ENCODE measurements around the gene KIF26B. TPM values are rescaled to one million over a fixed set of nuclear protein-coding genes. Genes with fewer than 3 reads are reported as not detected.
"Not testable (repeated sequence)": the region's sequence is repeated elsewhere in the genome, so short reads cannot be mapped to it uniquely, and the experiment has no call there.

KIF26B gene
- total RNA-seq, 6 experiments from 2014 or later, result 0.31 to 0.55 (median 0.35) TPM

- ATAC-seq (no peak), DNase-seq (no peak)
- H3K27ac ChIP-seq, result no peak overlapping the region
- no peaks in the 10 kb centered on the region for H3K36me3 ChIP-seq
- TF ChIP-seq CTCF (IDR thresholded peaks at IDR 0.05) (no peak), POLR2A (IDR thresholded peaks at IDR 0.05) (no peak)
- no peaks in the 10 kb centered on the region for H3K9me3 ChIP-seq
- H3K4me3 ChIP-seq, result no peak overlapping the region
- no peaks in the 10 kb centered on the region for H3K4me1 ChIP-seq
- intact Hi-C loops (cut with DNase I), result no loop called here
- 64% methylated on average over 3 of the region's 4 CpGs for WGBS (ENCODE audit: insufficient coverage, low coverage, low lambda C conversion rate, missing lambda C conversion rate)
- no peaks in the 10 kb centered on the region for H3K27me3 ChIP-seq
Measured at GRCh38 chr1:245319094-245319493, 164.3 kb downstream of the KIF26B start.

DNA sequence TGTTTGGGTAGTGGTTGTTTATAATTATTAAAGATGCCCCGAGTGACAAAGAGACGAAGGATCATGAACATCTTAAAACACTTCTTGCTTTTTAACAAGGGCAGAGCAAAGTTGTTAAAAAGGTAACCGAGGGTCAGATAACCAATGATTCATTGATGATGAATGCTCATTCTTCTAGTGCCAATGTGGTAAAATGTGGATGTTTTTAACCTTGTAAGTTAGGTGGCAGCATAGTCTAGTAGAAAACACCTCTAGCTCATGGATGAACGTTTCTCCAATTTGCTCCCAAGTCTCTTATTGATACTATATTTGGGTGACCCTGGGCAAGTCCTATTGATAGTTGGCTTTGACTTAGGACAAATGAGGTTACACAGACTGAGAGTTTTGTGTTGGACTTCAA is 167.9 kb downstream of the KIF26B start:
- DNase-seq, result no peak
- no peak for ATAC-seq
- no peaks in the 10 kb centered on the region for H3K4me1 ChIP-seq
- no peak overlapping the region for H3K4me3 ChIP-seq
- 58% methylated on average over 4 of the region's 4 CpGs for WGBS (ENCODE audit: insufficient coverage, low coverage, low lambda C conversion rate, missing lambda C conversion rate)
- no peak overlapping the region for H3K27ac ChIP-seq
- intact Hi-C loops (cut with DNase I), result no loop called here
- no peaks in the 10 kb centered on the region for H3K36me3 ChIP-seq
- no peak for TF ChIP-seq CTCF (IDR thresholded peaks at IDR 0.05)
- H3K9me3 ChIP-seq, result no peaks in the 10 kb centered on the region
- no peaks in the 10 kb centered on the region for H3K27me3 ChIP-seq

- H3K4me3 ChIP-seq; H3K27ac ChIP-seq; H3K4me1 ChIP-seq; H3K27me3 ChIP-seq; H3K9me3 ChIP-seq; DNase-seq; intact Hi-C loops (cut with DNase I); ATAC-seq; H3K36me3 ChIP-seq: not testable (repeated sequence)
- WGBS (ENCODE audit: insufficient coverage, low coverage, low lambda C conversion rate, missing lambda C conversion rate), result no CpG with 5 or more reads among the region's 2 CpGs
Measured at GRCh38 chr1:245323765-245324164, 169.0 kb downstream of the KIF26B start.

DNA sequence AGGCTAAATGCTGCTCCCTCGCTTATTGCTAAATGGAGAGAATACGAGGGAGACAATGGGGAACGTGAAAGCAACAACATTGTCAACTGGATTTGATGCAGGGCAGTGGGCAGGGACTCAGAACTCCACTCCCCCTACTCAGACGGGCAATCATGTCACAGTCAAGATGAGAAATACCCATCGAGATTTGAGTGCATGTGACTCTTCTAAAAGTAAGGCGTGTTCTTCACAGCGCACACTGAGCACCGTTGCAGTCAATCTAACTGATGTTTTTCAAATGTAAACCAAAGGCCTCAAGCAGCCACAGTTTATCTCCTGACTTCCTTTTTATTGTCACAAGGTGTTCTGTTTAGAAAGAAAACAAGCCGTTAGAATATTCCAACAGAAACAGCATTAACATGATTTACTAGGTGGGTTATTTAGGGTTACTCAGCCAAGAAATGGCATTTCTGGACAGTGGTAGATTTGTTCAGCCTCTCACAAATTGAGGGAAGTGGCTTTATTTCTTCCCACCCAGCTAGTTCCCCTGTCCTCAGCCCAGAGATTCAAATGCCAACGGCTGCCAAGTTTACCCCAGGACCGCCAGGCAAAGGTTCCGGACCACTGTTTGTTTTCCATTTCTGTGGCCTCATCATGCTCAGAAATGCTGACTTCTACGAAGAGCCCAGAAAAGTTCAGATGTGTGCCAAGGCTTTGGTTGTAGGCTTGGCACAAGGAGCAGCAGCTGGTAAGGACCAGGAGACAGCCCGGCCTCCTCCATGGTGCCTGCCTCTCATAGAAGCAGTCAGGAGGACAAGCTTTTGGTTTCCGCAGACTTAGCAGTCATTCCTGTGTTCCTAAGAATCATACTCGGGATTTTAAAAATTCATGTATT is 171.4 kb downstream of the KIF26B start:
- H3K36me3 ChIP-seq, result no peaks in the 10 kb centered on the region
- 73% methylated on average over 12 of the region's 16 CpGs for WGBS (ENCODE audit: insufficient coverage, low coverage, low lambda C conversion rate, missing lambda C conversion rate)
- H3K4me3 ChIP-seq, result no peak overlapping the region
- DNase-seq, result no peak
- ATAC-seq, result no peak
- H3K9me3 ChIP-seq, result no peaks in the 10 kb centered on the region
- intact Hi-C loops (cut with DNase I), result no loop called here
- H3K27me3 ChIP-seq, result no peaks in the 10 kb centered on the region
- TF ChIP-seq CTCF (IDR thresholded peaks at IDR 0.05) (no peak), POLR2A (IDR thresholded peaks at IDR 0.05) (no peak)
- no peak overlapping the region for H3K27ac ChIP-seq
- H3K4me1 ChIP-seq, result no peaks in the 10 kb centered on the region

DNA sequence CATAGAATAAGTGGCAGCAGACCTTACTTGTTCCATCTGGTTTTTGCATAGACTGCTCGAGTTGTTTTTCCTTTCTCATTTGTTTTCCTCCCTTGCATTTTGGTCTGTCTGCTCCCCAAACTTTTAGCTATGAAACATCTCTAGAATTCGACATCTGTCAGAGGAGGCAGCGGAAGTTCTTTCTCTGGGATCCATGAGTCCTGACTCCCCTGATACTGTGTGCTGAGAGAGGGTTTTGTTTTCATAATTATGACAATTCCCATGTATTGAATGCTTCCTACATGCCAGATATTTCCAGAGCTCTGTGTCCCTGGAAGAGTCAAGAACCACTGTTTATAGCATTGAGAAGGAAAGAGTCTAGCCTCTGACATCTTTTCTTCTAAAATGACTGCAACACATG is 172.6 kb downstream of the KIF26B start:
- no peaks in the 10 kb centered on the region for H3K4me1 ChIP-seq
- no peak overlapping the region for H3K4me3 ChIP-seq
- intact Hi-C loops (cut with DNase I), result no loop called here
- no peaks in the 10 kb centered on the region for H3K9me3 ChIP-seq
- no peaks in the 10 kb centered on the region for H3K27me3 ChIP-seq
- no peaks in the 10 kb centered on the region for H3K36me3 ChIP-seq
- DNase-seq, result no peak
- no peak for ATAC-seq
- no peak overlapping the region for H3K27ac ChIP-seq
- 65% methylated on average over 3 of the region's 3 CpGs for WGBS (ENCODE audit: insufficient coverage, low coverage, low lambda C conversion rate, missing lambda C conversion rate)
- TF ChIP-seq POLR2A (IDR thresholded peaks at IDR 0.05), result no peak
- TF ChIP-seq CTCF (IDR thresholded peaks at IDR 0.05), result no peak
